OCI-LY7 (cell line): Measurements from ENCODE around the gene DUSP2. TPM values are rescaled to one million over a fixed set of nuclear protein-coding genes. Genes with fewer than 3 reads are reported as not detected.

Experiments
- BruUV-seq: library from RNA; stranded (reverse); fragments of 400-500 nt; replicated peaks from 2 replicates; lab custom pipeline; 2021; lab: Mats Ljungman, UMichigan
- CTCF ChIA-PET: fragments of 300-600 bp; sonication (Branson Sonifier 250); formaldehyde crosslinking; loops from one replicate; lab custom pipeline; 2022; ENCODE audit warnings: antibody characterized with exemption; ENCODE audit not compliant: unreplicated experiment; lab: Charles Lee
- POLR2A ChIA-PET: fragments of 300-600 bp; sonication (Branson Sonifier 250); formaldehyde crosslinking; loops from one replicate; lab custom pipeline; 2022; ENCODE audit warnings: antibody characterized with exemption; lab: Charles Lee
- DNase-seq: peaks from one replicate; pipeline ENCODE4 v3.0.0-alpha.2; 2015; ENCODE audit warnings: low spot score
- H2AFZ ChIP-seq: fragments of 200-600 bp; sonication (generic), shearing (Covaris generic); 2 replicates; pipeline ENCODE4 v1.6.1; 2014; ENCODE audit warnings: mild to moderate bottlenecking, antibody characterized with exemption, low read length, moderate library complexity
- H3K27ac ChIP-seq: fragments of 200-600 bp; sonication (generic); 2 replicates; pipeline ENCODE4 v1.5.1; 2014; ENCODE audit warnings: mixed run types, low read depth, mild to moderate bottlenecking, moderate library complexity, low read length, inconsistent platforms; ENCODE audit not compliant: poor library complexity, severe bottlenecking
- H3K36me3 ChIP-seq: fragments of 200-600 bp; sonication (generic); 2 replicates; pipeline ENCODE4 v1.6.1; 2014; ENCODE audit warnings: mild to moderate bottlenecking, antibody characterized with exemption, low read length, moderate library complexity, mixed read lengths; ENCODE audit not compliant: insufficient read depth
- H3K4me1 ChIP-seq: fragments of 200-600 bp; sonication (generic); 2 replicates; pipeline ENCODE4 v1.5.1; 2014; ENCODE audit warnings: mild to moderate bottlenecking, low read length; ENCODE audit not compliant: insufficient read depth, poor library complexity, severe bottlenecking
- H3K4me2 ChIP-seq: fragments of 200-600 bp; sonication (generic); 2 replicates; pipeline ENCODE4 v1.6.1; 2014; ENCODE audit warnings: mild to moderate bottlenecking, low read length
- H3K4me3 ChIP-seq: fragments of 200-600 bp; sonication (generic); 2 replicates; pipeline ENCODE4 v1.5.1; 2014; ENCODE audit warnings: mild to moderate bottlenecking, low read depth, low read length; ENCODE audit not compliant: poor library complexity, severe bottlenecking
- H3K79me2 ChIP-seq: fragments of 200-600 bp; sonication (generic); 2 replicates; pipeline ENCODE4 v1.6.1; 2016; ENCODE audit warnings: low read depth, mild to moderate bottlenecking, low read length, moderate library complexity, mixed read lengths; ENCODE audit not compliant: insufficient read depth
- H3K9me2 ChIP-seq: fragments of 200-600 bp; sonication (generic); 2 replicates; pipeline ENCODE4 v1.6.1; 2016; ENCODE audit warnings: mild to moderate bottlenecking, low read length, mixed read lengths; ENCODE audit not compliant: insufficient read depth
- H3K9me3 ChIP-seq: fragments of 200-600 bp; sonication (generic); 2 replicates; pipeline ENCODE4 v1.6.1; 2014; ENCODE audit warnings: mild to moderate bottlenecking, mixed run types, low read length, mixed read lengths
- H4K20me1 ChIP-seq: fragments of 200-600 bp; sonication (generic); 2 replicates; pipeline ENCODE4 v1.6.1; 2014; ENCODE audit warnings: mild to moderate bottlenecking, antibody characterized with exemption, low read length, moderate library complexity, mixed read lengths; ENCODE audit not compliant: insufficient read depth
- CTCF ChIP-seq: fragments of 200-600 bp; sonication (generic); conservative IDR thresholded peaks from 2 replicates; pipeline ENCODE4 v1.5.1; 2014; ENCODE audit warnings: mild to moderate bottlenecking, antibody characterized with exemption, low read length, moderate library complexity, mixed read lengths
- EZH2phosphoT487 ChIP-seq: fragments of 200-600 bp; sonication (generic); IDR thresholded peaks from 2 replicates; pipeline ENCODE4 v1.6.1; 2018; ENCODE audit warnings: low read depth, borderline replicate concordance, mild to moderate bottlenecking, mixed run types, antibody characterized with exemption, low read length, moderate library complexity, mixed read lengths
- intact Hi-C: fragments of 100-400 bp; cut with micrococcal nuclease; formaldehyde crosslinking; loops from one replicate; pipeline ENCODE4 v1.10.0; 2022; ENCODE audit not compliant: unreplicated experiment
- total RNA-seq, 2 experiments: library from RNA; depleted of rRNA in 1 of 2; stranded (reverse); fragments of >200 nt in 1 of 2; shearing (Covaris generic) in 1 of 2; gene quantifications; 2 replicates each; pipeline ENCODE4 v1.2.3, GENCODE V29; 2014 to 2022

The DUSP2 gene
- total RNA-seq, 2 experiments from 2014 or later, result 37.3 to 110 TPM

DNA sequence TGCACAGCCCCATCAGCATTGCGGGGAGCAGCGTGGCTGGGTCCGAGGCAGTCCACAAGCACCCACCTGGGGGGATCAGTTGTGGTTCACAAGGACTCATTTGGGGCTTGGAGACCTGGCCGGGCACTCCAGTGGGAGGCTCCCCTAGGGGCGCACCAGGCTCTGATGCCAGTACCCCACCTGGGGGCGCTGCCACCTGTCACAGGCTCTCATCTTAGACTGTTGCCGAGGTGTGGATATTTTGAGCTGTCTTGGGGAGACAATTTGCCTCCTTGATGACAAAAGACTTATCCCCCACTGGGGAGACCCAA, 31.9 kb downstream of the DUSP2 start:
- TF ChIP-seq EZH2phosphoT487 (no peak), CTCF (peak; percentile 81)
- no peaks in the 10 kb centered on the region for H3K9me2 ChIP-seq
- H4K20me1 ChIP-seq, result no peaks in the 10 kb centered on the region
- no peak overlapping the region for H2AFZ ChIP-seq
- no peaks in the 10 kb centered on the region for H3K79me2 ChIP-seq
- ChIA-PET POLR2A (no interaction called here), CTCF (no interaction called here)
- no peak overlapping the region for H3K27ac ChIP-seq
- peak; percentile 59 for DNase-seq
- H3K9me3 ChIP-seq, result no peaks in the 10 kb centered on the region
- H3K4me1 ChIP-seq, result peaks cover 6% of the 10 kb centered on the region
- BruUV-seq, result no TSS peak
- no peaks in the 10 kb centered on the region for H3K36me3 ChIP-seq
- H3K4me3 ChIP-seq, result no peak overlapping the region
- no peak overlapping the region for H3K4me2 ChIP-seq
- intact Hi-C loops, result no loop called here

- intact Hi-C loops, result no loop called here
- ChIA-PET POLR2A (interaction anchor here (0.6 kb wide), 1 partner anchor 93 kb away, joined by 3 read pairs; no protein-coding TSS in a partner anchor), CTCF (interaction anchor here (0.6 to 0.8 kb wide), 2 partner anchors 11 to 62 kb away, joined by 3 read pairs; no protein-coding TSS in a partner anchor)
- Histone ChIP-seq H2AFZ (no peak overlapping the region), H3K79me2 (no peaks in the 10 kb centered on the region), H3K4me2 (no peak overlapping the region), H3K27ac (no peak overlapping the region), H3K9me3 (no peaks in the 10 kb centered on the region), H3K4me3 (no peak overlapping the region), H3K4me1 (peaks cover 6% of the 10 kb centered on the region), H3K36me3 (no peaks in the 10 kb centered on the region), H3K9me2 (no peaks in the 10 kb centered on the region), H4K20me1 (no peaks in the 10 kb centered on the region)
- no peak for TF ChIP-seq CTCF
- no peak for DNase-seq
- no TSS peak for BruUV-seq
Measured at GRCh38 chr2:96112501-96113366, 32.5 kb downstream of the DUSP2 start.
